GM23338 (cell line): ENCODE measurements around the gene CRMP1. TPM values are rescaled to one million over a fixed set of nuclear protein-coding genes. Genes with fewer than 3 reads are reported as not detected.

ENCODE experiments used
- ATAC-seq: fragments of 200-7000 bp; cut with Tn5 transposase; 3 replicates; pipeline ENCODE4 v1.9.1; 2020
- DNase-seq: peaks from one replicate; pipeline ENCODE4 v3.0.0-alpha.2; 2015; ENCODE audit warnings: low spot score
- H2AFZ ChIP-seq: fragments of 200-600 bp; sonication (generic); 2 replicates; pipeline ENCODE4 v1.8.0; 2016; ENCODE audit warnings: antibody characterized with exemption, mild to moderate bottlenecking, moderate library complexity
- H3F3A ChIP-seq: fragments of 200-600 bp; sonication (generic); replicated peaks from 2 replicates; pipeline ENCODE4 v1.8.0; 2017; ENCODE audit warnings: antibody characterized with exemption, mixed run types, low read depth
- H3K27ac ChIP-seq: fragments of 200-600 bp; sonication (generic); 2 replicates; pipeline ENCODE4 v1.6.1; 2016; ENCODE audit warnings: low read depth
- H3K27me3 ChIP-seq: fragments of 200-600 bp; sonication (generic); 2 replicates; pipeline ENCODE4 v1.8.0; 2016; ENCODE audit warnings: mild to moderate bottlenecking, mixed run types, moderate library complexity; ENCODE audit not compliant: insufficient read depth
- H3K36me3 ChIP-seq: fragments of 200-600 bp; sonication (generic); 2 replicates; pipeline ENCODE4 v1.8.0; 2016; ENCODE audit warnings: mild to moderate bottlenecking; ENCODE audit not compliant: insufficient read depth
- H3K4me1 ChIP-seq: fragments of 200-600 bp; sonication (generic); 2 replicates; pipeline ENCODE4 v1.8.0; 2016; ENCODE audit warnings: mild to moderate bottlenecking, moderate library complexity; ENCODE audit not compliant: insufficient read depth
- H3K4me2 ChIP-seq: fragments of 200-600 bp; sonication (generic); 2 replicates; pipeline ENCODE4 v1.7.1; 2017; ENCODE audit warnings: mixed run types
- H3K4me3 ChIP-seq: fragments of 200-600 bp; sonication (generic); 2 replicates; pipeline ENCODE4 v1.6.1; 2016; ENCODE audit warnings: mixed run types
- H3K79me2 ChIP-seq: fragments of 200-600 bp; sonication (generic); replicated peaks from 2 replicates; pipeline ENCODE4 v1.8.0; 2017; ENCODE audit warnings: mild to moderate bottlenecking; ENCODE audit not compliant: insufficient read depth
- H3K9me2 ChIP-seq: fragments of 200-600 bp; sonication (generic); 2 replicates; pipeline ENCODE4 v1.8.0; 2017; ENCODE audit not compliant: insufficient read depth
- H4K20me1 ChIP-seq: fragments of 200-600 bp; sonication (generic); replicated peaks from 2 replicates; pipeline ENCODE4 v1.8.0; 2017; ENCODE audit warnings: mild to moderate bottlenecking; ENCODE audit not compliant: insufficient read depth
- H3K27ac Mint-ChIP-seq: 2 replicates; pipeline ENCODE4 v1.8.0; 2020; ENCODE audit warnings: inconsistent platforms, mild to moderate bottlenecking, moderate library complexity, mixed read lengths
- H3K27me3 Mint-ChIP-seq: 3 replicates; pipeline ENCODE4 v1.8.0; 2022; ENCODE audit warnings: low read depth, mild to moderate bottlenecking, moderate library complexity, mixed read lengths, inconsistent platforms; ENCODE audit not compliant: insufficient read depth, poor library complexity
- H3K36me3 Mint-ChIP-seq: 3 replicates; pipeline ENCODE4 v1.8.0; 2021; ENCODE audit warnings: low read depth, mild to moderate bottlenecking, inconsistent platforms, moderate library complexity, mixed read lengths
- H3K4me1 Mint-ChIP-seq: 3 replicates; pipeline ENCODE4 v1.8.0; 2020; ENCODE audit warnings: mild to moderate bottlenecking, inconsistent platforms, mixed read lengths
- H3K4me3 Mint-ChIP-seq: 3 replicates; pipeline ENCODE4 v1.8.0; 2021; ENCODE audit warnings: moderate library complexity, mild to moderate bottlenecking, inconsistent platforms, mixed read lengths
- H3K9me3 Mint-ChIP-seq: 3 replicates; pipeline ENCODE4 v1.8.0; 2020; ENCODE audit warnings: moderate library complexity, mild to moderate bottlenecking, inconsistent platforms, mixed read lengths
- CREB1 ChIP-seq: fragments of 250-450 bp; sonication (Bioruptor Pico); IDR thresholded peaks from 2 replicates; pipeline ENCODE4 v1.5.0; 2020; ENCODE audit warnings: low read depth, mild to moderate bottlenecking, moderate library complexity
- EZH2 ChIP-seq: fragments of 200-600 bp; sonication (generic); IDR thresholded peaks from one replicate; pipeline ENCODE4 v1.8.0; 2017; ENCODE audit warnings: antibody characterized with exemption, mild to moderate bottlenecking, low read depth; ENCODE audit not compliant: unreplicated experiment
- EZH2phosphoT487 ChIP-seq: fragments of 200-600 bp; sonication (generic); IDR thresholded peaks from one replicate; pipeline ENCODE4 v1.8.1; 2018; ENCODE audit warnings: antibody characterized with exemption; ENCODE audit not compliant: unreplicated experiment
- JUNB ChIP-seq: IDR thresholded peaks from one replicate; pipeline ENCODE4 v1.6.1; 2016; ENCODE audit warnings: antibody characterized with exemption; ENCODE audit not compliant: unreplicated experiment
- NANOG ChIP-seq: IDR thresholded peaks from 2 replicates; pipeline ENCODE4 v1.6.1; 2016; ENCODE audit warnings: antibody characterized with exemption, borderline replicate concordance
- POLR2AphosphoS5 ChIP-seq: IDR thresholded peaks from 2 replicates; pipeline ENCODE4 v1.6.1; 2016; ENCODE audit warnings: antibody characterized with exemption, low read depth
- STAT1 ChIP-seq: IDR thresholded peaks from one replicate; pipeline ENCODE4 v1.6.1; 2016; ENCODE audit warnings: antibody characterized with exemption; ENCODE audit not compliant: unreplicated experiment
- ZNF114 ChIP-seq: fragments of 250-450 bp; sonication (Bioruptor Pico); IDR thresholded peaks from 2 replicates; pipeline ENCODE4 v1.5.0; 2020; ENCODE audit warnings: mild to moderate bottlenecking, moderate library complexity
- ZNF331 ChIP-seq: fragments of 250-450 bp; sonication (Bioruptor Pico); IDR thresholded peaks from 2 replicates; pipeline ENCODE4 v1.5.0; 2020; ENCODE audit warnings: low read depth, mild to moderate bottlenecking, moderate library complexity
- polyA plus RNA-seq: library from polyadenylated mRNA; unstranded; fragments of >200 nt; fragmentation: Nextera tagmentation; extraction: Ambion mirVana; gene quantifications from 2 replicates; pipeline ENCODE4 v1.2.1, GENCODE V29; 2016
- total RNA-seq: library from RNA; depleted of rRNA; stranded (reverse); fragments of >200 nt; shearing (Covaris generic); gene quantifications from 2 replicates; pipeline ENCODE4 v1.2.3, GENCODE V29; 2014
- TF ChIP-seq, protein P1 (sequence below): IDR thresholded peaks from 2 replicates; pipeline ENCODE4 v1.6.1; 2016; ENCODE audit warnings: antibody characterized with exemption
- TF ChIP-seq, protein P2 (sequence below), 2 experiments: fragments of 200-600 bp in 1 of 2; sonication (generic) in 1 of 2; conservative IDR thresholded peaks; 2 replicates each; pipeline versions ENCODE4 v1.5.1 to v1.6.1; 2016 to 2017; ENCODE audit warnings: antibody characterized with exemption in 2 of 2, low read depth in 2 of 2, mild to moderate bottlenecking in 2 of 2, moderate library complexity in 1 of 2
- TF ChIP-seq, protein P3 (sequence below): IDR thresholded peaks from one replicate; pipeline ENCODE4 v1.6.1; 2018; ENCODE audit warnings: antibody characterized with exemption; ENCODE audit not compliant: unreplicated experiment
- TF ChIP-seq, protein P4 (sequence below): fragments of 250-450 bp; sonication (Bioruptor Pico); IDR thresholded peaks from 2 replicates; pipeline ENCODE4 v1.5.0; 2020; ENCODE audit warnings: mild to moderate bottlenecking, moderate library complexity

The CRMP1 gene
- total and polyA plus RNA-seq, 2 experiments from 2014 or later = 52.7 to 146 TPM

DNA sequence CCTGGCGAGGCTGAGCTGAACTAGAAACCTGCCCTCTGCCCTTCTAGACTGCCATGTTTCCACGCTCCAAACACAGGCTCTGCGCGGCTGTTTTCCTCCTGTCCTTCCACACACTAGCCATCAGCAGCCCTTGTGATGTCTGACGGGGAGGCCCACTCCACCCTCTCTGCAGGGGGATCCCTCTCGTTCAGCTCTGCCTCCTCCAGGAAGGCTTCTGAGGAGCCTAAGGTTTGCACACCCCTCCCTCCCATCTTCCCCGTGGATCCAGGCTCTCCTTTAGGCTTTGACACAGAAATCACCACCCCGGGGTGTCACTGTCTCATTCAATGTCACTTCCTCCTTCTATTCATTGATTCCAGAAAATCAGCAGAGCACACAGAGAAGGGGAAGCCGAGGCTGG is 38.6 kb upstream of the CRMP1 start:
- Mint-ChIP-seq H3K27me3 (peaks cover 5% of the 10 kb centered on the region), H3K27ac (no peak overlapping the region), H3K4me3 (no peak overlapping the region), H3K36me3 (no peaks in the 10 kb centered on the region), H3K4me1 (peaks cover 24% of the 10 kb centered on the region), H3K9me3 (no peaks in the 10 kb centered on the region)
- Histone ChIP-seq H3K27ac (no peak overlapping the region), H3K4me3 (no peak overlapping the region), H3K9me2 (no peaks in the 10 kb centered on the region), H3K79me2 (no peaks in the 10 kb centered on the region), H3F3A (no peaks in the 10 kb centered on the region), H3K4me1 (peaks cover 10% of the 10 kb centered on the region; the same call in 1 of the 2 replicates), H4K20me1 (no peaks in the 10 kb centered on the region), H2AFZ (peak overlapping the region; percentile 59), H3K4me2 (0 out of 2 replicates have a peak overlapping the region, but pooled peaks have one; percentile 43), H3K27me3 (no peaks in the 10 kb centered on the region), H3K36me3 (no peaks in the 10 kb centered on the region)
- DNase-seq = no peak
- peak; percentile 45 for ATAC-seq
- no peak for TF ChIP-seq JUNB
- TF ChIP-seq, protein P1, sequence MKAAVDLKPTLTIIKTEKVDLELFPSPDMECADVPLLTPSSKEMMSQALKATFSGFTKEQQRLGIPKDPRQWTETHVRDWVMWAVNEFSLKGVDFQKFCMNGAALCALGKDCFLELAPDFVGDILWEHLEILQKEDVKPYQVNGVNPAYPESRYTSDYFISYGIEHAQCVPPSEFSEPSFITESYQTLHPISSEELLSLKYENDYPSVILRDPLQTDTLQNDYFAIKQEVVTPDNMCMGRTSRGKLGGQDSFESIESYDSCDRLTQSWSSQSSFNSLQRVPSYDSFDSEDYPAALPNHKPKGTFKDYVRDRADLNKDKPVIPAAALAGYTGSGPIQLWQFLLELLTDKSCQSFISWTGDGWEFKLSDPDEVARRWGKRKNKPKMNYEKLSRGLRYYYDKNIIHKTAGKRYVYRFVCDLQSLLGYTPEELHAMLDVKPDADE = no peak
- TF ChIP-seq, protein P2, sequence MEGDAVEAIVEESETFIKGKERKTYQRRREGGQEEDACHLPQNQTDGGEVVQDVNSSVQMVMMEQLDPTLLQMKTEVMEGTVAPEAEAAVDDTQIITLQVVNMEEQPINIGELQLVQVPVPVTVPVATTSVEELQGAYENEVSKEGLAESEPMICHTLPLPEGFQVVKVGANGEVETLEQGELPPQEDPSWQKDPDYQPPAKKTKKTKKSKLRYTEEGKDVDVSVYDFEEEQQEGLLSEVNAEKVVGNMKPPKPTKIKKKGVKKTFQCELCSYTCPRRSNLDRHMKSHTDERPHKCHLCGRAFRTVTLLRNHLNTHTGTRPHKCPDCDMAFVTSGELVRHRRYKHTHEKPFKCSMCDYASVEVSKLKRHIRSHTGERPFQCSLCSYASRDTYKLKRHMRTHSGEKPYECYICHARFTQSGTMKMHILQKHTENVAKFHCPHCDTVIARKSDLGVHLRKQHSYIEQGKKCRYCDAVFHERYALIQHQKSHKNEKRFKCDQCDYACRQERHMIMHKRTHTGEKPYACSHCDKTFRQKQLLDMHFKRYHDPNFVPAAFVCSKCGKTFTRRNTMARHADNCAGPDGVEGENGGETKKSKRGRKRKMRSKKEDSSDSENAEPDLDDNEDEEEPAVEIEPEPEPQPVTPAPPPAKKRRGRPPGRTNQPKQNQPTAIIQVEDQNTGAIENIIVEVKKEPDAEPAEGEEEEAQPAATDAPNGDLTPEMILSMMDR (conservative IDR thresholded peaks at IDR 0.05; ENCODE audit: low read depth in 2 of 2) = no peak
- no peak for TF ChIP-seq STAT1
- TF ChIP-seq, protein P3, sequence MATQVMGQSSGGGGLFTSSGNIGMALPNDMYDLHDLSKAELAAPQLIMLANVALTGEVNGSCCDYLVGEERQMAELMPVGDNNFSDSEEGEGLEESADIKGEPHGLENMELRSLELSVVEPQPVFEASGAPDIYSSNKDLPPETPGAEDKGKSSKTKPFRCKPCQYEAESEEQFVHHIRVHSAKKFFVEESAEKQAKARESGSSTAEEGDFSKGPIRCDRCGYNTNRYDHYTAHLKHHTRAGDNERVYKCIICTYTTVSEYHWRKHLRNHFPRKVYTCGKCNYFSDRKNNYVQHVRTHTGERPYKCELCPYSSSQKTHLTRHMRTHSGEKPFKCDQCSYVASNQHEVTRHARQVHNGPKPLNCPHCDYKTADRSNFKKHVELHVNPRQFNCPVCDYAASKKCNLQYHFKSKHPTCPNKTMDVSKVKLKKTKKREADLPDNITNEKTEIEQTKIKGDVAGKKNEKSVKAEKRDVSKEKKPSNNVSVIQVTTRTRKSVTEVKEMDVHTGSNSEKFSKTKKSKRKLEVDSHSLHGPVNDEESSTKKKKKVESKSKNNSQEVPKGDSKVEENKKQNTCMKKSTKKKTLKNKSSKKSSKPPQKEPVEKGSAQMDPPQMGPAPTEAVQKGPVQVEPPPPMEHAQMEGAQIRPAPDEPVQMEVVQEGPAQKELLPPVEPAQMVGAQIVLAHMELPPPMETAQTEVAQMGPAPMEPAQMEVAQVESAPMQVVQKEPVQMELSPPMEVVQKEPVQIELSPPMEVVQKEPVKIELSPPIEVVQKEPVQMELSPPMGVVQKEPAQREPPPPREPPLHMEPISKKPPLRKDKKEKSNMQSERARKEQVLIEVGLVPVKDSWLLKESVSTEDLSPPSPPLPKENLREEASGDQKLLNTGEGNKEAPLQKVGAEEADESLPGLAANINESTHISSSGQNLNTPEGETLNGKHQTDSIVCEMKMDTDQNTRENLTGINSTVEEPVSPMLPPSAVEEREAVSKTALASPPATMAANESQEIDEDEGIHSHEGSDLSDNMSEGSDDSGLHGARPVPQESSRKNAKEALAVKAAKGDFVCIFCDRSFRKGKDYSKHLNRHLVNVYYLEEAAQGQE = no peak
- TF ChIP-seq EZH2 = no peak
- no peak for TF ChIP-seq POLR2AphosphoS5
- TF ChIP-seq, protein P4, sequence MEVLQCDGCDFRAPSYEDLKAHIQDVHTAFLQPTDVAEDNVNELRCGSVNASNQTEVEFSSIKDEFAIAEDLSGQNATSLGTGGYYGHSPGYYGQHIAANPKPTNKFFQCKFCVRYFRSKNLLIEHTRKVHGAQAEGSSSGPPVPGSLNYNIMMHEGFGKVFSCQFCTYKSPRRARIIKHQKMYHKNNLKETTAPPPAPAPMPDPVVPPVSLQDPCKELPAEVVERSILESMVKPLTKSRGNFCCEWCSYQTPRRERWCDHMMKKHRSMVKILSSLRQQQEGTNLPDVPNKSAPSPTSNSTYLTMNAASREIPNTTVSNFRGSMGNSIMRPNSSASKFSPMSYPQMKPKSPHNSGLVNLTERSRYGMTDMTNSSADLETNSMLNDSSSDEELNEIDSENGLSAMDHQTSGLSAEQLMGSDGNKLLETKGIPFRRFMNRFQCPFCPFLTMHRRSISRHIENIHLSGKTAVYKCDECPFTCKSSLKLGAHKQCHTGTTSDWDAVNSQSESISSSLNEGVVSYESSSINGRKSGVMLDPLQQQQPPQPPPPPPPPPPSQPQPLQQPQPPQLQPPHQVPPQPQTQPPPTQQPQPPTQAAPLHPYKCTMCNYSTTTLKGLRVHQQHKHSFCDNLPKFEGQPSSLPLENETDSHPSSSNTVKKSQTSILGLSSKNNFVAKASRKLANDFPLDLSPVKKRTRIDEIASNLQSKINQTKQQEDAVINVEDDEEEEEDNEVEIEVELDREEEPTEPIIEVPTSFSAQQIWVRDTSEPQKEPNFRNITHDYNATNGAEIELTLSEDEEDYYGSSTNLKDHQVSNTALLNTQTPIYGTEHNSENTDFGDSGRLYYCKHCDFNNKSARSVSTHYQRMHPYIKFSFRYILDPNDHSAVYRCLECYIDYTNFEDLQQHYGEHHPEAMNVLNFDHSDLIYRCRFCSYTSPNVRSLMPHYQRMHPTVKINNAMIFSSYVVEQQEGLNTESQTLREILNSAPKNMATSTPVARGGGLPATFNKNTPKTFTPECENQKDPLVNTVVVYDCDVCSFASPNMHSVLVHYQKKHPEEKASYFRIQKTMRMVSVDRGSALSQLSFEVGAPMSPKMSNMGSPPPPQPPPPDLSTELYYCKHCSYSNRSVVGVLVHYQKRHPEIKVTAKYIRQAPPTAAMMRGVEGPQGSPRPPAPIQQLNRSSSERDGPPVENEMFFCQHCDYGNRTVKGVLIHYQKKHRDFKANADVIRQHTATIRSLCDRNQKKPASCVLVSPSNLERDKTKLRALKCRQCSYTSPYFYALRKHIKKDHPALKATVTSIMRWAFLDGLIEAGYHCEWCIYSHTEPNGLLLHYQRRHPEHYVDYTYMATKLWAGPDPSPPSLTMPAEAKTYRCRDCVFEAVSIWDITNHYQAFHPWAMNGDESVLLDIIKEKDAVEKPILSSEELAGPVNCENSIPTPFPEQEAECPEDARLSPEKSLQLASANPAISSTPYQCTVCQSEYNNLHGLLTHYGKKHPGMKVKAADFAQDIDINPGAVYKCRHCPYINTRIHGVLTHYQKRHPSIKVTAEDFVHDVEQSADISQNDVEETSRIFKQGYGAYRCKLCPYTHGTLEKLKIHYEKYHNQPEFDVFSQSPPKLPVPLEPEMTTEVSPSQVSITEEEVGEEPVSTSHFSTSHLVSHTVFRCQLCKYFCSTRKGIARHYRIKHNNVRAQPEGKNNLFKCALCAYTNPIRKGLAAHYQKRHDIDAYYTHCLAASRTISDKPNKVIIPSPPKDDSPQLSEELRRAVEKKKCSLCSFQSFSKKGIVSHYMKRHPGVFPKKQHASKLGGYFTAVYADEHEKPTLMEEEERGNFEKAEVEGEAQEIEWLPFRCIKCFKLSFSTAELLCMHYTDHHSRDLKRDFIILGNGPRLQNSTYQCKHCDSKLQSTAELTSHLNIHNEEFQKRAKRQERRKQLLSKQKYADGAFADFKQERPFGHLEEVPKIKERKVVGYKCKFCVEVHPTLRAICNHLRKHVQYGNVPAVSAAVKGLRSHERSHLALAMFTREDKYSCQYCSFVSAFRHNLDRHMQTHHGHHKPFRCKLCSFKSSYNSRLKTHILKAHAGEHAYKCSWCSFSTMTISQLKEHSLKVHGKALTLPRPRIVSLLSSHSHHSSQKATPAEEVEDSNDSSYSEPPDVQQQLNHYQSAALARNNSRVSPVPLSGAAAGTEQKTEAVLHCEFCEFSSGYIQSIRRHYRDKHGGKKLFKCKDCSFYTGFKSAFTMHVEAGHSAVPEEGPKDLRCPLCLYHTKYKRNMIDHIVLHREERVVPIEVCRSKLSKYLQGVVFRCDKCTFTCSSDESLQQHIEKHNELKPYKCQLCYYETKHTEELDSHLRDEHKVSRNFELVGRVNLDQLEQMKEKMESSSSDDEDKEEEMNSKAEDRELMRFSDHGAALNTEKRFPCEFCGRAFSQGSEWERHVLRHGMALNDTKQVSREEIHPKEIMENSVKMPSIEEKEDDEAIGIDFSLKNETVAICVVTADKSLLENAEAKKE (CRISPR knock-in tag) = no peak
- TF ChIP-seq ZNF331 (CRISPR knock-in tag) = no peak
- TF ChIP-seq ZNF114 (CRISPR knock-in tag) = no peak
- no peak for TF ChIP-seq NANOG
- no peak for TF ChIP-seq EZH2phosphoT487
- no peak for TF ChIP-seq CREB1
